IMR-90 (cell line): ENCODE measurements around the gene CFAP157.

ENCODE experiments used
- BHLHE40 ChIP-seq: fragments of 150-350 bp; IDR thresholded peaks from 2 replicates; pipeline ENCODE4 v1.6.1; 2016; ENCODE audit warnings: mild to moderate bottlenecking, low read depth, low read length
- CHD1 ChIP-seq: IDR thresholded peaks from 2 replicates; pipeline ENCODE4 v1.6.1; 2012; ENCODE audit warnings: low read depth, low read length, improper control_type of control experiment
- FOS ChIP-seq: fragments of 150-350 bp; IDR thresholded peaks from 2 replicates; pipeline ENCODE4 v1.6.1; 2016; ENCODE audit warnings: low read depth, low read length
- POLR2A ChIP-seq: IDR thresholded peaks from 2 replicates; pipeline ENCODE4 v1.6.1; 2012; ENCODE audit warnings: mild to moderate bottlenecking, low read depth, low read length
- RAD21 ChIP-seq: IDR thresholded peaks from 2 replicates; pipeline ENCODE4 v1.6.1; 2012; ENCODE audit warnings: low read length, improper control_type of control experiment
- RFX5 ChIP-seq: IDR thresholded peaks from 2 replicates; pipeline ENCODE4 v1.8.0; 2012; ENCODE audit warnings: low read depth, mild to moderate bottlenecking, low read length, moderate library complexity
- SMC3 ChIP-seq: fragments of 150-350 bp; IDR thresholded peaks from 2 replicates; pipeline ENCODE4 v1.6.1; 2016; ENCODE audit warnings: low read depth, mild to moderate bottlenecking, antibody characterized with exemption, low read length, moderate library complexity
- TF ChIP-seq, protein P1 (sequence below): conservative IDR thresholded peaks from 2 replicates; pipeline ENCODE4 v1.5.1; 2012; ENCODE audit warnings: mild to moderate bottlenecking, low read depth, low read length, improper control_type of control experiment
- TF ChIP-seq, protein P2 (sequence below): fragments of 150-350 bp; IDR thresholded peaks from 2 replicates; pipeline ENCODE4 v1.6.1; 2017; ENCODE audit warnings: mild to moderate bottlenecking, antibody characterized with exemption, low read length, low read depth

DNA sequence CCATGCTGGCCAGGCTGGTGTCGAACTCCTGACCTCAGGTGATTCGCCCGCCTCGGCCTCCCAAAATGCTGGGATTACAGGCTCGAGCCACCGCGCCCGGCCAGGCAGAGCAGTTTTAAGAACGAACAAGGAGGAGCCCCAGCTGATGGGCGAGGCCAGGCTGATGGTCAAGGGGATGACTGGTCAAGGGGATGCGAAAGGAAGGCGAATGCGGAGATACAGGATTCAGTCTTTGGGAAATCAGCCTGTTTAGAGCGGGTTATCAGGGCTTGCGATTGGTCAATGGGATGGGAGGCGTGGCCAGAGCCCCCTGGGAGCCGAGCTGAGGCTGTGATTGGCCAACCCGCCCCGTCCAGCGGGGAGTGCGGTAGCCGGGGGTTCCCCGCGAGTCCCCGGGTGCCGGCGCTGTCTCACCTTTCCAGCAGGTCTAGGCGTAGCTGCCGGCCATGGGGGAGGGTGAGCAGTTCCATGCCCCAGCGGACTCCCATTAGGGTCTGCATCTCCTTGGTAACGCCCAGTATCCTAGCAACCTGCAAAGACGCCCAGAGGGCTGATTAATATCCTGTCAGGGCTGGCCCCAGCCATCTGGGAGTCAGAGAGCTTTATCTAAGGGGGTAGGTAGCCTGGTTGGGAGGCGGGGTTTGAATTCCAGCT is 35.8 kb downstream of the CFAP157 start:
- TF ChIP-seq, protein P1, sequence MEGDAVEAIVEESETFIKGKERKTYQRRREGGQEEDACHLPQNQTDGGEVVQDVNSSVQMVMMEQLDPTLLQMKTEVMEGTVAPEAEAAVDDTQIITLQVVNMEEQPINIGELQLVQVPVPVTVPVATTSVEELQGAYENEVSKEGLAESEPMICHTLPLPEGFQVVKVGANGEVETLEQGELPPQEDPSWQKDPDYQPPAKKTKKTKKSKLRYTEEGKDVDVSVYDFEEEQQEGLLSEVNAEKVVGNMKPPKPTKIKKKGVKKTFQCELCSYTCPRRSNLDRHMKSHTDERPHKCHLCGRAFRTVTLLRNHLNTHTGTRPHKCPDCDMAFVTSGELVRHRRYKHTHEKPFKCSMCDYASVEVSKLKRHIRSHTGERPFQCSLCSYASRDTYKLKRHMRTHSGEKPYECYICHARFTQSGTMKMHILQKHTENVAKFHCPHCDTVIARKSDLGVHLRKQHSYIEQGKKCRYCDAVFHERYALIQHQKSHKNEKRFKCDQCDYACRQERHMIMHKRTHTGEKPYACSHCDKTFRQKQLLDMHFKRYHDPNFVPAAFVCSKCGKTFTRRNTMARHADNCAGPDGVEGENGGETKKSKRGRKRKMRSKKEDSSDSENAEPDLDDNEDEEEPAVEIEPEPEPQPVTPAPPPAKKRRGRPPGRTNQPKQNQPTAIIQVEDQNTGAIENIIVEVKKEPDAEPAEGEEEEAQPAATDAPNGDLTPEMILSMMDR: no peak
- TF ChIP-seq POLR2A (no peak), RAD21 (no peak), FOS (no peak), RFX5 (no peak), BHLHE40 (no peak), SMC3 (no peak), CHD1 (no peak)
- TF ChIP-seq, protein P2, sequence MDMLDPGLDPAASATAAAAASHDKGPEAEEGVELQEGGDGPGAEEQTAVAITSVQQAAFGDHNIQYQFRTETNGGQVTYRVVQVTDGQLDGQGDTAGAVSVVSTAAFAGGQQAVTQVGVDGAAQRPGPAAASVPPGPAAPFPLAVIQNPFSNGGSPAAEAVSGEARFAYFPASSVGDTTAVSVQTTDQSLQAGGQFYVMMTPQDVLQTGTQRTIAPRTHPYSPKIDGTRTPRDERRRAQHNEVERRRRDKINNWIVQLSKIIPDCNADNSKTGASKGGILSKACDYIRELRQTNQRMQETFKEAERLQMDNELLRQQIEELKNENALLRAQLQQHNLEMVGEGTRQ: no peak
